IMR-90 (cell line): Measurements from ENCODE around the gene MEGF8. TPM values are rescaled to one million over a fixed set of nuclear protein-coding genes. Genes with fewer than 3 reads are reported as not detected.

Experiments used
- ATAC-seq: fragments of 200-7000 bp; cut with Tn5 transposase; 2 replicates; pipeline ENCODE4 v1.9.1; 2020; ENCODE audit warnings: low read depth, mild to moderate bottlenecking, moderate library complexity
- BruUV-seq: library from RNA; stranded (reverse); fragments of 400-500 nt; replicated peaks from 2 replicates; lab custom pipeline; 2021; lab: Mats Ljungman, UMichigan
- CTCF ChIA-PET: fragments of 300-600 bp; formaldehyde crosslinking; extraction: SDS; loops from one replicate; lab custom pipeline; 2021; ENCODE audit warnings: antibody characterized with exemption; lab: Yijun Ruan, JAX
- POLR2A ChIA-PET: fragments of 300-600 bp; sonication (Branson Sonifier 250); formaldehyde crosslinking; loops from one replicate; lab custom pipeline; 2022; ENCODE audit warnings: antibody characterized with exemption; ENCODE audit not compliant: unreplicated experiment; lab: Charles Lee
- DNase-seq: peaks from one replicate; pipeline ENCODE4 v3.0.0; 2013
- H2AFZ ChIP-seq: replicated peaks from 2 replicates; pipeline ENCODE3; 2013; ENCODE audit warnings: low read length, mild to moderate bottlenecking; ENCODE audit not compliant: poor library complexity
- H2AK5ac ChIP-seq: 2 replicates; pipeline ENCODE4 v1.6.1; 2013; ENCODE audit warnings: low read depth, low read length, inconsistent platforms
- H2AK9ac ChIP-seq: replicated peaks from 2 replicates; pipeline ENCODE3; 2013; ENCODE audit warnings: mild to moderate bottlenecking, low read depth, low read length, moderate library complexity; ENCODE audit not compliant: poor library complexity
- H2BK120ac ChIP-seq: 2 replicates; pipeline ENCODE4 v1.6.1; 2013; ENCODE audit warnings: low read depth, low read length, inconsistent platforms
- H2BK15ac ChIP-seq: 3 replicates; pipeline ENCODE4 v1.6.1; 2013; ENCODE audit warnings: low read depth, low read length, inconsistent platforms
- H2BK20ac ChIP-seq: 2 replicates; pipeline ENCODE4 v1.6.1; 2013; ENCODE audit warnings: low read depth, mild to moderate bottlenecking, inconsistent platforms, low read length, moderate library complexity
- H2BK5ac ChIP-seq: 2 replicates; pipeline ENCODE4 v1.6.1; 2013; ENCODE audit warnings: mild to moderate bottlenecking, low read depth, low read length, inconsistent platforms; ENCODE audit not compliant: poor library complexity, severe bottlenecking
- H3K14ac ChIP-seq: replicated peaks from 2 replicates; pipeline ENCODE4 v1.6.1; 2013; ENCODE audit warnings: low read depth, low read length, inconsistent platforms
- H3K18ac ChIP-seq: 2 replicates; pipeline ENCODE4 v1.6.1; 2013; ENCODE audit warnings: low read depth, low read length, control low read depth
- H3K23ac ChIP-seq: 2 replicates; pipeline ENCODE4 v1.6.1; 2013; ENCODE audit warnings: low read depth, low read length, inconsistent platforms
- H3K27ac ChIP-seq: 2 replicates; pipeline ENCODE4 v1.5.1; 2013; ENCODE audit warnings: mild to moderate bottlenecking, control low read depth, low read length; ENCODE audit not compliant: insufficient read depth
- H3K27me3 ChIP-seq: 2 replicates; pipeline ENCODE4 v1.6.1; 2013; ENCODE audit warnings: low read length; ENCODE audit not compliant: control insufficient read depth, insufficient read depth
- H3K36me3 ChIP-seq: 2 replicates; pipeline ENCODE4 v1.6.1; 2013; ENCODE audit warnings: low read length, mixed read lengths; ENCODE audit not compliant: control insufficient read depth, insufficient read depth
- H3K4ac ChIP-seq: 2 replicates; pipeline ENCODE4 v1.6.1; 2013; ENCODE audit warnings: low read depth, low read length, inconsistent platforms
- H3K4me1 ChIP-seq: 2 replicates; pipeline ENCODE4 v1.6.1; 2013; ENCODE audit warnings: low read length, mixed read lengths; ENCODE audit not compliant: control insufficient read depth, insufficient read depth
- H3K4me2 ChIP-seq: 2 replicates; pipeline ENCODE4 v1.6.1; 2013; ENCODE audit warnings: low read depth, mild to moderate bottlenecking, control low read depth, low read length, moderate library complexity
- H3K4me3 ChIP-seq: 2 replicates; pipeline ENCODE4 v1.5.1; 2013; ENCODE audit warnings: low read depth, mild to moderate bottlenecking, control low read depth, low read length, moderate library complexity; ENCODE audit not compliant: insufficient read depth
- H3K56ac ChIP-seq: 2 replicates; pipeline ENCODE4 v1.6.1; 2013; ENCODE audit warnings: low read length, inconsistent platforms; ENCODE audit not compliant: insufficient read depth; ENCODE audit errors: extremely low read depth
- H3K79me1 ChIP-seq, 2 experiments: 2 replicates each; pipeline ENCODE4 v1.6.1; 2013; ENCODE audit warnings: low read length in 2 of 2, inconsistent platforms in 1 of 2, low read depth in 1 of 2
- H3K9ac ChIP-seq: 2 replicates; pipeline ENCODE4 v1.6.1; 2013; ENCODE audit warnings: low read depth, low read length, control low read depth
- H3K9me1 ChIP-seq: 2 replicates; pipeline ENCODE4 v1.6.1; 2013; ENCODE audit warnings: low read length, inconsistent platforms; ENCODE audit not compliant: insufficient read depth
- H3K9me3 ChIP-seq: 2 replicates; pipeline ENCODE4 v1.6.1; 2013; ENCODE audit warnings: low read length; ENCODE audit not compliant: control insufficient read depth, insufficient read depth
- H4K20me1 ChIP-seq: 2 replicates; pipeline ENCODE4 v1.6.1; 2013; ENCODE audit warnings: low read length, inconsistent platforms; ENCODE audit not compliant: insufficient read depth
- H4K5ac ChIP-seq: 2 replicates; pipeline ENCODE4 v1.6.1; 2013; ENCODE audit warnings: mild to moderate bottlenecking, low read depth, low read length, control low read depth
- H4K8ac ChIP-seq, 2 experiments: 2 replicates each; pipeline ENCODE4 v1.6.1; 2013; ENCODE audit warnings: low read depth in 2 of 2, low read length in 2 of 2, control low read depth in 1 of 2, inconsistent platforms in 1 of 2
- H4K91ac ChIP-seq: 2 replicates; pipeline ENCODE4 v1.6.1; 2013; ENCODE audit warnings: low read depth, low read length, inconsistent platforms; ENCODE audit not compliant: insufficient read depth
- BHLHE40 ChIP-seq: fragments of 150-350 bp; IDR thresholded peaks from 2 replicates; pipeline ENCODE4 v1.6.1; 2016; ENCODE audit warnings: mild to moderate bottlenecking, low read depth, low read length
- FOS ChIP-seq: fragments of 150-350 bp; IDR thresholded peaks from 2 replicates; pipeline ENCODE4 v1.6.1; 2016; ENCODE audit warnings: low read depth, low read length
- MAFK ChIP-seq: IDR thresholded peaks from 2 replicates; pipeline ENCODE4 v1.6.1; 2012; ENCODE audit warnings: low read depth, low read length, improper control_type of control experiment
- MAZ ChIP-seq: IDR thresholded peaks from 2 replicates; pipeline ENCODE4 v1.6.1; 2012; ENCODE audit warnings: low read depth, mild to moderate bottlenecking, low read length, improper control_type of control experiment, moderate library complexity, borderline replicate concordance
- RAD21 ChIP-seq: IDR thresholded peaks from 2 replicates; pipeline ENCODE4 v1.6.1; 2012; ENCODE audit warnings: low read length, improper control_type of control experiment
- RCOR1 ChIP-seq: IDR thresholded peaks from 2 replicates; pipeline ENCODE4 v1.6.1; 2012; ENCODE audit warnings: mild to moderate bottlenecking, low read length, improper control_type of control experiment; ENCODE audit not compliant: insufficient replicate concordance
- RFX5 ChIP-seq: IDR thresholded peaks from 2 replicates; pipeline ENCODE4 v1.8.0; 2012; ENCODE audit warnings: low read depth, mild to moderate bottlenecking, low read length, moderate library complexity
- SMC3 ChIP-seq: fragments of 150-350 bp; IDR thresholded peaks from 2 replicates; pipeline ENCODE4 v1.6.1; 2016; ENCODE audit warnings: low read depth, mild to moderate bottlenecking, antibody characterized with exemption, low read length, moderate library complexity
- WGBS, 2 experiments: methylation state at CpG; one replicate each; pipeline versions ENCODE4 v1.1.5 to v1.1.7; 2013; ENCODE audit warnings: missing lambda C conversion rate in 2 of 2; ENCODE audit not compliant: insufficient read length in 1 of 2; ENCODE audit errors: extremely low coverage in 2 of 2; 5-methylcytosine and 5-hydroxymethylcytosine counted together
- dilution Hi-C: fragments of 300-500 bp; cut with HindIII; formaldehyde crosslinking; loops from one replicate; pipeline ENCODE4 v1.14.3; 2018; ENCODE audit warnings: low sequenced_read_pairs; ENCODE audit not compliant: unreplicated experiment
- in situ Hi-C: fragments of 300-500 bp; cut with MboI; formaldehyde crosslinking; loops from 3 replicates; pipeline ENCODE4 v1.14.3; 2019; ENCODE audit warnings: low sequenced_read_pairs, inconsistent platforms, mixed read lengths
- intact Hi-C: fragments of 100-400 bp; cut with micrococcal nuclease; formaldehyde crosslinking; loops from 2 replicates; pipeline ENCODE4 v1.10.0; 2022
- polyA plus RNA-seq, 3 experiments: library from polyadenylated mRNA; depleted of rRNA; stranded (reverse); fragments of >200 nt; gene quantifications; 2 replicates each; pipeline ENCODE4 v1.2.3, GENCODE V29; 2012; ENCODE audit warnings: low replicate concordance in 1 of 3
- total RNA-seq: library from RNA; depleted of rRNA; stranded (reverse); fragments of >200 nt; gene quantifications from 2 replicates; pipeline ENCODE4 v1.2.3, GENCODE V29; 2012
- TF ChIP-seq, protein P1 (sequence below): conservative IDR thresholded peaks from 2 replicates; pipeline ENCODE4 v1.5.1; 2012; ENCODE audit warnings: mild to moderate bottlenecking, low read depth, low read length, improper control_type of control experiment
- TF ChIP-seq, protein P2 (sequence below): fragments of 150-350 bp; IDR thresholded peaks from 2 replicates; pipeline ENCODE4 v1.6.1; 2017; ENCODE audit warnings: mild to moderate bottlenecking, antibody characterized with exemption, low read length, low read depth

The MEGF8 gene
- total and polyA plus RNA-seq, 2 of the 4 experiments (the other 2 are of a cell fraction), result 2.3 to 12.5 TPM

DNA sequence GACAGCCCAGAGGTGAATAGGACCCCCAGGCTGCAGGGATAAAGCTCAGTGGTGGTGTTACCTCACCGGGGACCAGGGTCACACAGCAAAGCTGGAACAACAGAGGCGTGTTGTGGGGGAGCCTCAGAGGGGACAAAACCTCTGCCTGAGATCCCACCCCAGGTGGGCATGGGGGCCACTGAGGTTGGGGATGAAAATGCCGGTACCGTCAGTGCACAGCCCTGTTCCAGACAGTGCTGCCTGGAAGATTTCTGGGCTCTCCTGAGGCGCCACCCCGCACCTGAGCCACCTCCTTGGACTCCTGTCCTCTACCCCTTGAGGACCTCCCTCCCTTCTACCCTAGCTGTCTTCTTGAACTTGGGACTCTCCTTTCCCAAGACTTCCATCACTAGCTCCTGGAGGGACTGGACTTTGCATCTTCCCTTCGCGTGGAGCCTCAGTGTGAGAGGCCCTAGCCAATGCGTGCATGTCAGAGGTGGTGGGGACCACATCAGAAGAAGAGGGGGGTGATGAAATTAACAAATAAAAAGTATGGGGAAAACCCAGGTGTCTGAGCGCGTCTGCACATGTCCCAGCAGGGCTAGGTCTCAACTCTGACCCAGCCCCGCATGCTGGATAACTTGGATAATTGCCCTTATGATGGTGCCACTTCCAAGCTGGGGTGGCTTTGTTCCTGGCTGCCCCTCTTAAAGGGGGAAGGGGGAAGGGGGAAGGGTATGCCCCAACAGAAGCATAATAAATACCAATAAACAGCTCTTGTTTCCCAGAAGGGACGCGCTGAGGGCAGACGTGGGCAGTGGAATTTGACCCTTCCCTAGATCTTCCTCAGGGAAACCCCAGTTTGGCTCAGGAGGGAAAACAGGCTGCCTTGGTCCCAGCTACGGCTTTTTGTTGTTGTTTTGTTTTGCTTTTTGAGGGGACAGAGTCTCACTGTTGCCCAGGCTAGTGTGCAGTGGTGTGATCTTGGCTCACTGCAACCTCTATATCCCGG, 53.1 kb downstream of the MEGF8 start (continued):
- TF ChIP-seq, protein P1, sequence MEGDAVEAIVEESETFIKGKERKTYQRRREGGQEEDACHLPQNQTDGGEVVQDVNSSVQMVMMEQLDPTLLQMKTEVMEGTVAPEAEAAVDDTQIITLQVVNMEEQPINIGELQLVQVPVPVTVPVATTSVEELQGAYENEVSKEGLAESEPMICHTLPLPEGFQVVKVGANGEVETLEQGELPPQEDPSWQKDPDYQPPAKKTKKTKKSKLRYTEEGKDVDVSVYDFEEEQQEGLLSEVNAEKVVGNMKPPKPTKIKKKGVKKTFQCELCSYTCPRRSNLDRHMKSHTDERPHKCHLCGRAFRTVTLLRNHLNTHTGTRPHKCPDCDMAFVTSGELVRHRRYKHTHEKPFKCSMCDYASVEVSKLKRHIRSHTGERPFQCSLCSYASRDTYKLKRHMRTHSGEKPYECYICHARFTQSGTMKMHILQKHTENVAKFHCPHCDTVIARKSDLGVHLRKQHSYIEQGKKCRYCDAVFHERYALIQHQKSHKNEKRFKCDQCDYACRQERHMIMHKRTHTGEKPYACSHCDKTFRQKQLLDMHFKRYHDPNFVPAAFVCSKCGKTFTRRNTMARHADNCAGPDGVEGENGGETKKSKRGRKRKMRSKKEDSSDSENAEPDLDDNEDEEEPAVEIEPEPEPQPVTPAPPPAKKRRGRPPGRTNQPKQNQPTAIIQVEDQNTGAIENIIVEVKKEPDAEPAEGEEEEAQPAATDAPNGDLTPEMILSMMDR, result no peak
- TF ChIP-seq RAD21, result no peak

DNA sequence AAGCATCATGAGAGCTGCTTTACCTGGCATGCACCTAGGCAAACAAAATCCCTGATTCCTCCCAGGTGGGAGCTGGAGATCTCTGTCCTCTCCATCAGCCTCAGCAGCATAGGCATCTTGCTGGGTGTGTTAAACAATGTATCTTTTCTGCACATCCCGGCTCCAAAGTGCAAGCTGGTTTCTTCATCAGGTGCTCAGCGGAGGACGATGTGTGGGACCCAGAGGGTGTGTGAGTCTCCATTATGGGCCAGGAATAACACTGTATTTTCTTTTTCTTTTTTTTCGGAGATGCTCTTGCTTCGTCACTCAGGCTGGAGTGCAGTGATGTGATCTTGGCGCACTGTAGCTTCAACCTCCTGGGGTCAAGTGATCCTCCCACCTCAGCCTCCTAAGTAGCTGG, 54.7 kb downstream of the MEGF8 start:
- no peaks in the 10 kb centered on the region for H3K79me1 ChIP-seq
- no peak overlapping the region for H4K91ac ChIP-seq
- H2BK20ac ChIP-seq, result no peak overlapping the region
- no peak for ATAC-seq
- DNase-seq, result no peak
- no peak overlapping the region for H3K18ac ChIP-seq
- no peak overlapping the region for H4K8ac ChIP-seq
- BruUV-seq, result no TSS peak
- no peaks in the 10 kb centered on the region for H3K9me1 ChIP-seq
- H3K4me3 ChIP-seq, result no peak overlapping the region
- H3K9me3 ChIP-seq, result no peaks in the 10 kb centered on the region
- no peaks in the 10 kb centered on the region for H3K4me1 ChIP-seq
- H4K5ac ChIP-seq, result no peak overlapping the region
- no peak overlapping the region for H3K23ac ChIP-seq
- H3K4me2 ChIP-seq, result no peak overlapping the region
- CTCF ChIA-PET, result no interaction called here
- H2BK5ac ChIP-seq, result no peak overlapping the region
- H3K36me3 ChIP-seq, result peaks cover 11% of the 10 kb centered on the region
- no peak overlapping the region for H3K56ac ChIP-seq
- dilution Hi-C loops (no loop called here), in situ Hi-C loops (no loop called here), intact Hi-C loops (no loop called here)
- no peak overlapping the region for H3K27ac ChIP-seq
- no peak overlapping the region for H2AFZ ChIP-seq
- no CpG with 5 or more reads among the region's 6 CpGs for WGBS, 2 experiments
- no peak overlapping the region for H3K4ac ChIP-seq
- POLR2A ChIA-PET, result no interaction called here
- H2BK120ac ChIP-seq, result no peak overlapping the region
- H3K14ac ChIP-seq, result no peak overlapping the region
- no peak overlapping the region for H2AK9ac ChIP-seq
- H3K9ac ChIP-seq, result no peak overlapping the region
- H4K20me1 ChIP-seq, result peaks cover 2% of the 10 kb centered on the region; the same call in 1 of the 2 replicates
- peaks cover 16% of the 10 kb centered on the region for H3K27me3 ChIP-seq
- H2AK5ac ChIP-seq, result no peak overlapping the region
- H2BK15ac ChIP-seq, result no peak overlapping the region
- no peak for TF ChIP-seq RFX5
- no peak for TF ChIP-seq FOS
- no peak for TF ChIP-seq SMC3
- no peak for TF ChIP-seq MAFK
- no peak for TF ChIP-seq MAZ
- no peak for TF ChIP-seq BHLHE40
- no peak for TF ChIP-seq RCOR1
- TF ChIP-seq, protein P2, sequence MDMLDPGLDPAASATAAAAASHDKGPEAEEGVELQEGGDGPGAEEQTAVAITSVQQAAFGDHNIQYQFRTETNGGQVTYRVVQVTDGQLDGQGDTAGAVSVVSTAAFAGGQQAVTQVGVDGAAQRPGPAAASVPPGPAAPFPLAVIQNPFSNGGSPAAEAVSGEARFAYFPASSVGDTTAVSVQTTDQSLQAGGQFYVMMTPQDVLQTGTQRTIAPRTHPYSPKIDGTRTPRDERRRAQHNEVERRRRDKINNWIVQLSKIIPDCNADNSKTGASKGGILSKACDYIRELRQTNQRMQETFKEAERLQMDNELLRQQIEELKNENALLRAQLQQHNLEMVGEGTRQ, result no peak
- no peak for TF ChIP-seq RAD21
- TF ChIP-seq, protein P1, result no peak
